Activated CD8-positive, alpha-beta memory T cell treated with anti-CD3 and anti-CD28 coated beads, Interleukin-2, amount 50 U/mL, for 4 hours (primary cell): ENCODE measurements around the gene BEND3.
"Not testable (repeated sequence)": the region's sequence is repeated elsewhere in the genome, so short reads cannot be mapped to it uniquely, and the experiment has no call there.

Experiments used
- DNase-seq: peaks from one replicate; pipeline ENCODE4 v3.0.0-alpha.2; 2020

Gene BEND3

GRCh38 chr6:107026965-107027364, 88.3 kb downstream of the BEND3 start:
- no peak for DNase-seq

DNA sequence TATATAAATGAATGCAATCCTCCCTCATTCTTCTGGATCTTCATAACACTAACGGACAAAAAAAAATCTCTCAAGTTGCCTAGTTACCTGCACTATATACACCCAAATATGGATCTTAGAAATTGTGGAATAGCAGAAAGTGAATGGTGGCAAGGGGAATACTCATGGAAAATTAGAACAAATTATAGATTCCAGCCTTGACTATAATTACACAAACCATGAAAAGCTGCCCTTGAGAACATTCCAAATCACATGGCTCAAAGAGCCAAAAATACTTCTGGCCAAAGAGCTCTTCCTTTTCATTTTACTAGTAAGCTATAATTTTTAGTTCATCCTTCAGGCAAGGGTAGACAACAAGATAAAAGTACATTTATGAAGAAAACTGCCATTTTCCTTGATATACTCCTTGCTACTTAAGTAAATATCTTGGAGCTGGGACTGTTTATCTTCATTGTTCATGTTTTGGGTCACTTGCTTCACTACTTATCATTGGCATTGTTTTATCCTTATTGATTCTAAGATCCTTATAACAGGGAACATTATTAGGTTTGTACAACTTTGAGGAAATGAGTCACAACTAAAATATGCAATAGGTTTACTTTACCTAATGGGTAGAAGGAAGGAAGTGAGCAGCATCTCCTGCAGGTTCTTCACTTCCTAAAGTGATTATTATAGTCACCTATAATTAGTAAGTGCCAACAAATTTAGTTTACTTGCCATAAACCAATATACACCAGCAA, 93.7 kb downstream of the BEND3 start:
- DNase-seq: no peak

GRCh38 chr6:107020239-107020638, 95.1 kb downstream of the BEND3 start:
- no peak for DNase-seq

GRCh38 chr6:107019628-107020027, 95.7 kb downstream of the BEND3 start:
- not testable (repeated sequence) for DNase-seq

DNA sequence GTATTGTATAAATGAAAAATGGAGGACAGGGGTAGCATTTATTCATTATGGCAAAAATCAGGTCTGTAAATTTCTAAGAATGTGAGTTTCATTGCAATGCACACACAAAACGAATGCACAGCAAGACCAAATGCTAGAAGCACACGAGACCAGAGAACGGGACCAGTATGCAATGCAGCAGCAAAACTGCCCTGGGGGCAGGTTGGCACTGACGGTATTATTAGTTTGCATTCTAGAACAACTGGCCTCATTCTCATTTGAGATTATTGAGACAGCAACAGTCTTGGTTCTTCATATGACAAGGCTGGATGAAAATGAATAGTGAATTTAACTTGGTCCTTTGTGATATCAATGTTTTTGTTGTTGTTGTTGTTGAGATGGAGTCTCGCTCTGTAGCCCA, 96.3 kb downstream of the BEND3 start:
- no peak for DNase-seq
